ENCODE data around the gene RNASEH2A. TPM values are rescaled to one million over a fixed set of nuclear protein-coding genes. Genes with fewer than 3 reads are reported as not detected.

The RNASEH2A gene
- total and polyA plus RNA-seq, 2 of the 13 experiments (the other 11 are each of a cell fraction or from before 2014, with no cell fraction given), result 25.1 to 35.8 TPM

DNA sequence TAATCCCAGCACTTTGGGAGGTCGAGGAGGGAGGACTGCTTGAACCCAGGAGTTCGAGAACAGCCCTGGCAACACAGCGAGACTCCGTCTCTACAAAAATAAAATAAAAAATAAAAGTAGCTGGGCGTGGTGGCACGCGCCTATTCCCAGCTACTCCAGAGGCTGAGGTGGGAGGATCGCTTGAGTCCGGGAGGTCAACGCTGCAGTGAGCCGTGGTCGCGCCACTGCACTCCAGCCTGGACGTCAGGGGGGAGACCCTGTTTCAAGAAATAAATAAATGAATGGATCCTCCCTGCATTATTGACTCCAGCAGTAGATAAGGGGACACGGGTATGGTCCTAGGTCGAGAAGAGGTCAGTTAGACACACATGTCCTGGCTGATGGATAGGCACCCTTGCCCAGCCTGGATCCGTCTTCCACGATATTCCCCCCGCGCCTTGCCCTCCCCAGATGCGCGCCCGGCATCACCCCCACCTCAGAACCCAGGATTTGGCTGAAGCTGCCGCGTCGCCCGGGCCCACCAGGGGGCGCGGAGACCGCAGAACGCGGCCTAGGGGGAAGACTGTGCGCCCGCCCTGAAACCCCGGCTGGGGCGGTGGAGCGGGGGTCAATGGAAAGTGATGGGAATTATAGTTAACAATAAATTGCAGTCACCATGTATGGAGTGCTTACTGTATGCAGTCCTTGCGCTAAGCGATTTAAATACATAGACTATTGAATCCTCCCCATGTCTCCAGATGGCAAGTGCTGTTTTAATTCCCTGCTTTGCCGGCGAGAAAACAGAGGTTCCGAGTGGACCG is 29.0 kb upstream of the RNASEH2A start (continued):
- TF ChIP-seq FOXA3 (CRISPR knock-in tag; IDR thresholded peaks at IDR 0.05), result no peak
- peak; percentile 37; the same call in 1 of the 2 replicates for TF ChIP-seq TBX2 (CRISPR knock-in tag; IDR thresholded peaks at IDR 0.05; ENCODE audit: borderline replicate concordance)
- TF ChIP-seq, protein P1, sequence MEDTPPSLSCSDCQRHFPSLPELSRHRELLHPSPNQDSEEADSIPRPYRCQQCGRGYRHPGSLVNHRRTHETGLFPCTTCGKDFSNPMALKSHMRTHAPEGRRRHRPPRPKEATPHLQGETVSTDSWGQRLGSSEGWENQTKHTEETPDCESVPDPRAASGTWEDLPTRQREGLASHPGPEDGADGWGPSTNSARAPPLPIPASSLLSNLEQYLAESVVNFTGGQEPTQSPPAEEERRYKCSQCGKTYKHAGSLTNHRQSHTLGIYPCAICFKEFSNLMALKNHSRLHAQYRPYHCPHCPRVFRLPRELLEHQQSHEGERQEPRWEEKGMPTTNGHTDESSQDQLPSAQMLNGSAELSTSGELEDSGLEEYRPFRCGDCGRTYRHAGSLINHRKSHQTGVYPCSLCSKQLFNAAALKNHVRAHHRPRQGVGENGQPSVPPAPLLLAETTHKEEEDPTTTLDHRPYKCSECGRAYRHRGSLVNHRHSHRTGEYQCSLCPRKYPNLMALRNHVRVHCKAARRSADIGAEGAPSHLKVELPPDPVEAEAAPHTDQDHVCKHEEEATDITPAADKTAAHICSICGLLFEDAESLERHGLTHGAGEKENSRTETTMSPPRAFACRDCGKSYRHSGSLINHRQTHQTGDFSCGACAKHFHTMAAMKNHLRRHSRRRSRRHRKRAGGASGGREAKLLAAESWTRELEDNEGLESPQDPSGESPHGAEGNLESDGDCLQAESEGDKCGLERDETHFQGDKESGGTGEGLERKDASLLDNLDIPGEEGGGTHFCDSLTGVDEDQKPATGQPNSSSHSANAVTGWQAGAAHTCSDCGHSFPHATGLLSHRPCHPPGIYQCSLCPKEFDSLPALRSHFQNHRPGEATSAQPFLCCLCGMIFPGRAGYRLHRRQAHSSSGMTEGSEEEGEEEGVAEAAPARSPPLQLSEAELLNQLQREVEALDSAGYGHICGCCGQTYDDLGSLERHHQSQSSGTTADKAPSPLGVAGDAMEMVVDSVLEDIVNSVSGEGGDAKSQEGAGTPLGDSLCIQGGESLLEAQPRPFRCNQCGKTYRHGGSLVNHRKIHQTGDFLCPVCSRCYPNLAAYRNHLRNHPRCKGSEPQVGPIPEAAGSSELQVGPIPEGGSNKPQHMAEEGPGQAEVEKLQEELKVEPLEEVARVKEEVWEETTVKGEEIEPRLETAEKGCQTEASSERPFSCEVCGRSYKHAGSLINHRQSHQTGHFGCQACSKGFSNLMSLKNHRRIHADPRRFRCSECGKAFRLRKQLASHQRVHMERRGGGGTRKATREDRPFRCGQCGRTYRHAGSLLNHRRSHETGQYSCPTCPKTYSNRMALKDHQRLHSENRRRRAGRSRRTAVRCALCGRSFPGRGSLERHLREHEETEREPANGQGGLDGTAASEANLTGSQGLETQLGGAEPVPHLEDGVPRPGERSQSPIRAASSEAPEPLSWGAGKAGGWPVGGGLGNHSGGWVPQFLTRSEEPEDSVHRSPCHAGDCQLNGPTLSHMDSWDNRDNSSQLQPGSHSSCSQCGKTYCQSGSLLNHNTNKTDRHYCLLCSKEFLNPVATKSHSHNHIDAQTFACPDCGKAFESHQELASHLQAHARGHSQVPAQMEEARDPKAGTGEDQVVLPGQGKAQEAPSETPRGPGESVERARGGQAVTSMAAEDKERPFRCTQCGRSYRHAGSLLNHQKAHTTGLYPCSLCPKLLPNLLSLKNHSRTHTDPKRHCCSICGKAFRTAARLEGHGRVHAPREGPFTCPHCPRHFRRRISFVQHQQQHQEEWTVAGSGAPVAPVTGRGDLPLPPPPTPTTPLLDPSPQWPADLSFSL (CRISPR knock-in tag; IDR thresholded peaks at IDR 0.05), result no peak
- TF ChIP-seq, protein P2, sequence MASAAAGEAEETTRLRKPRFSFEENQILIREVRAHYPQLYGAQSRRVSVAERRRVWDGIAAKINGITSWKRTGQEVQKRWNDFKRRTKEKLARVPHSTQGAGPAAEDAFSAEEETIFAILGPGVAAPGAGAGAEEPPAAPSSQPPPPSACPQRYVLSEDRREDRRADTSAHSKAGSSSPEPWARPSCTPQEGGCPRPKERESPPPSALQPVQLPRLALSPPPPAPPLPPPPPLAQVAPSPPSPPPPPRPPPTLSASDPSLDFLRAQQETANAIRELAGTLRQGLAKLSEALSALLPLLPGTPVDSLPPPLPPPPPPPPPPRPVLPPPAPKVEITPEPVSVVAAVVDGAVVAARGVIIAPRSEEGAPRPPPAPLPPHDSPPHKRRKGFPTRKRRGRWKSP (CRISPR knock-in tag; IDR thresholded peaks at IDR 0.05), result peak; percentile 64; the same call in 1 of the 2 replicates
- TF ChIP-seq, protein P3, sequence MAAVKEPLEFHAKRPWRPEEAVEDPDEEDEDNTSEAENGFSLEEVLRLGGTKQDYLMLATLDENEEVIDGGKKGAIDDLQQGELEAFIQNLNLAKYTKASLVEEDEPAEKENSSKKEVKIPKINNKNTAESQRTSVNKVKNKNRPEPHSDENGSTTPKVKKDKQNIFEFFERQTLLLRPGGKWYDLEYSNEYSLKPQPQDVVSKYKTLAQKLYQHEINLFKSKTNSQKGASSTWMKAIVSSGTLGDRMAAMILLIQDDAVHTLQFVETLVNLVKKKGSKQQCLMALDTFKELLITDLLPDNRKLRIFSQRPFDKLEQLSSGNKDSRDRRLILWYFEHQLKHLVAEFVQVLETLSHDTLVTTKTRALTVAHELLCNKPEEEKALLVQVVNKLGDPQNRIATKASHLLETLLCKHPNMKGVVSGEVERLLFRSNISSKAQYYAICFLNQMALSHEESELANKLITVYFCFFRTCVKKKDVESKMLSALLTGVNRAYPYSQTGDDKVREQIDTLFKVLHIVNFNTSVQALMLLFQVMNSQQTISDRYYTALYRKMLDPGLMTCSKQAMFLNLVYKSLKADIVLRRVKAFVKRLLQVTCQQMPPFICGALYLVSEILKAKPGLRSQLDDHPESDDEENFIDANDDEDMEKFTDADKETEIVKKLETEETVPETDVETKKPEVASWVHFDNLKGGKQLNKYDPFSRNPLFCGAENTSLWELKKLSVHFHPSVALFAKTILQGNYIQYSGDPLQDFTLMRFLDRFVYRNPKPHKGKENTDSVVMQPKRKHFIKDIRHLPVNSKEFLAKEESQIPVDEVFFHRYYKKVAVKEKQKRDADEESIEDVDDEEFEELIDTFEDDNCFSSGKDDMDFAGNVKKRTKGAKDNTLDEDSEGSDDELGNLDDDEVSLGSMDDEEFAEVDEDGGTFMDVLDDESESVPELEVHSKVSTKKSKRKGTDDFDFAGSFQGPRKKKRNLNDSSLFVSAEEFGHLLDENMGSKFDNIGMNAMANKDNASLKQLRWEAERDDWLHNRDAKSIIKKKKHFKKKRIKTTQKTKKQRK (IDR thresholded peaks at IDR 0.05; ENCODE audit: low read length), result no peak
- 0 out of 2 replicates have a peak, but pooled peaks have one; percentile 51 for TF ChIP-seq ZSCAN20 (CRISPR knock-in tag; IDR thresholded peaks at IDR 0.05; ENCODE audit: borderline replicate concordance)
- TF ChIP-seq, protein P4, sequence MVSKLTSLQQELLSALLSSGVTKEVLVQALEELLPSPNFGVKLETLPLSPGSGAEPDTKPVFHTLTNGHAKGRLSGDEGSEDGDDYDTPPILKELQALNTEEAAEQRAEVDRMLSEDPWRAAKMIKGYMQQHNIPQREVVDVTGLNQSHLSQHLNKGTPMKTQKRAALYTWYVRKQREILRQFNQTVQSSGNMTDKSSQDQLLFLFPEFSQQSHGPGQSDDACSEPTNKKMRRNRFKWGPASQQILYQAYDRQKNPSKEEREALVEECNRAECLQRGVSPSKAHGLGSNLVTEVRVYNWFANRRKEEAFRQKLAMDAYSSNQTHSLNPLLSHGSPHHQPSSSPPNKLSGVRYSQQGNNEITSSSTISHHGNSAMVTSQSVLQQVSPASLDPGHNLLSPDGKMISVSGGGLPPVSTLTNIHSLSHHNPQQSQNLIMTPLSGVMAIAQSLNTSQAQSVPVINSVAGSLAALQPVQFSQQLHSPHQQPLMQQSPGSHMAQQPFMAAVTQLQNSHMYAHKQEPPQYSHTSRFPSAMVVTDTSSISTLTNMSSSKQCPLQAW (CRISPR knock-in tag; IDR thresholded peaks at IDR 0.05), result peak; percentile 76
- no peak for TF ChIP-seq ZNF607 (CRISPR knock-in tag; IDR thresholded peaks at IDR 0.05; ENCODE audit: borderline replicate concordance)
- TF ChIP-seq, protein P5, sequence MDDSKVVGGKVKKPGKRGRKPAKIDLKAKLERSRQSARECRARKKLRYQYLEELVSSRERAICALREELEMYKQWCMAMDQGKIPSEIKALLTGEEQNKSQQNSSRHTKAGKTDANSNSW (CRISPR knock-in tag; IDR thresholded peaks at IDR 0.05; ENCODE audit: borderline replicate concordance), result no peak
- 0 out of 2 replicates have a peak, but pooled peaks have one; percentile 25 for TF ChIP-seq YEATS2 (CRISPR knock-in tag; IDR thresholded peaks at IDR 0.05; ENCODE audit: borderline replicate concordance)
- TF ChIP-seq NR2F2 (IDR thresholded peaks at IDR 0.05; ENCODE audit: borderline replicate concordance, low read depth), result no peak
- no peak for TF ChIP-seq ZNF10 (CRISPR knock-in tag; IDR thresholded peaks at IDR 0.05; ENCODE audit: borderline replicate concordance, low read depth)
- TF ChIP-seq SAP130 (CRISPR knock-in tag; IDR thresholded peaks at IDR 0.05; ENCODE audit: low read depth), result peak; percentile 38; the same call in 1 of the 2 replicates
